Chondrocyte (in vitro differentiated cells): ENCODE results near the gene GBF1. TPM values are rescaled to one million over a fixed set of nuclear protein-coding genes. Genes with fewer than 3 reads are reported as not detected.

Source experiments
- DNase-seq: peaks from one replicate; pipeline ENCODE4 v3.0.0; 2021; ENCODE audit warnings: mixed read lengths, low spot score
- H3K27ac Mint-ChIP-seq: one replicate; pipeline ENCODE4 v1.8.0; 2021; ENCODE audit warnings: mild to moderate bottlenecking, moderate library complexity, mixed read lengths; ENCODE audit not compliant: unreplicated experiment
- H3K27me3 Mint-ChIP-seq: 2 replicates; pipeline ENCODE4 v1.8.0; 2021; ENCODE audit warnings: low read depth, mixed read lengths
- H3K36me3 Mint-ChIP-seq: 2 replicates; pipeline ENCODE4 v1.8.0; 2021; ENCODE audit warnings: low read depth, mixed read lengths
- H3K4me1 Mint-ChIP-seq: 2 replicates; pipeline ENCODE4 v1.8.0; 2021; ENCODE audit warnings: low read depth, mild to moderate bottlenecking, mixed read lengths
- H3K4me3 Mint-ChIP-seq: one replicate; pipeline ENCODE4 v1.8.0; 2021; ENCODE audit warnings: mild to moderate bottlenecking, moderate library complexity, mixed read lengths; ENCODE audit not compliant: unreplicated experiment
- H3K9me3 Mint-ChIP-seq: 2 replicates; pipeline ENCODE4 v1.8.0; 2021; ENCODE audit warnings: low read depth, mixed read lengths
- total RNA-seq: library from RNA; stranded (reverse); gene quantifications from 3 replicates; pipeline ENCODE4 v1.2.1, GENCODE V29; 2021
- TF ChIP-seq, protein P1 (sequence below): fragments of 200-600 bp; sonication (generic); IDR thresholded peaks from 2 replicates; pipeline ENCODE4 v1.5.0; 2021; ENCODE audit warnings: antibody characterized with exemption, mild to moderate bottlenecking, moderate library complexity

The GBF1 gene
- total RNA-seq, 1 donor from 2014 or later = 59.7 TPM

DNA sequence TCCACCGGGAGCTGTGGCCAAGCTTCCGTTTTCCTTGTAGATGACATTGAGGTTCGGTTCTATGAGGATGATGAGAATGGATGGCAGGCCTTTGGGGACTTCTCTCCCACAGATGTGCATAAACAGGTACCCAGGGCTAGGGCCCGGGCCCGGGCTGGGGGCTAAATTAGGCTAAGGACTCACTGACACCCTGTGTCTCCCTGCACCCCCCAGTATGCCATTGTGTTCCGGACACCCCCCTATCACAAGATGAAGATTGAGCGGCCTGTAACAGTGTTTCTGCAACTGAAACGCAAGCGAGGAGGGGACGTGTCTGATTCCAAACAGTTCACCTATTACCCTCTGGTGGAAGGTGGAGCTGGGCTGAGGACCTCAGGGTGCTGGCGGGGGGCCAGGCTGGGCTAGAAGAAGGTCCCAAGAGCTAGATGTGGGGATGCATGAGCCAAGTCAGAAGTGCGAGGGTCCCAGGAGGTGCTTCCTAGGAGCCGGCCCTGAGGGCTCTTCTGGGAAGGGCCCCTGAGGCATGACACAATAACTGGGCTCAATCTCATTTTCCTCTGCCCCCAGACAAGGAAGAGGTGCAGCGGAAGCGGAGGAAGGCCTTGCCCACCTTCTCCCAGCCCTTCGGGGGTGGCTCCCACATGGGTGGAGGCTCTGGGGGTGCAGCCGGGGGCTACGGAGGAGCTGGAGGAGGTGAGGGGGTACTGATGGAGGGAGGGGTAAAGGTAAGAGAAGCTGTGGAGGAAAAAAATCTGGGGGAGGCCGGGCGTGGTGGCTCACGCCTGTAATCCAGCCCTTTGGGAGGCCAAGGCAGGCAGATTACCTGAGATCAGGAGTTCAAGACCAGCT is 153.1 kb downstream of the GBF1 start:
- TF ChIP-seq, protein P1, sequence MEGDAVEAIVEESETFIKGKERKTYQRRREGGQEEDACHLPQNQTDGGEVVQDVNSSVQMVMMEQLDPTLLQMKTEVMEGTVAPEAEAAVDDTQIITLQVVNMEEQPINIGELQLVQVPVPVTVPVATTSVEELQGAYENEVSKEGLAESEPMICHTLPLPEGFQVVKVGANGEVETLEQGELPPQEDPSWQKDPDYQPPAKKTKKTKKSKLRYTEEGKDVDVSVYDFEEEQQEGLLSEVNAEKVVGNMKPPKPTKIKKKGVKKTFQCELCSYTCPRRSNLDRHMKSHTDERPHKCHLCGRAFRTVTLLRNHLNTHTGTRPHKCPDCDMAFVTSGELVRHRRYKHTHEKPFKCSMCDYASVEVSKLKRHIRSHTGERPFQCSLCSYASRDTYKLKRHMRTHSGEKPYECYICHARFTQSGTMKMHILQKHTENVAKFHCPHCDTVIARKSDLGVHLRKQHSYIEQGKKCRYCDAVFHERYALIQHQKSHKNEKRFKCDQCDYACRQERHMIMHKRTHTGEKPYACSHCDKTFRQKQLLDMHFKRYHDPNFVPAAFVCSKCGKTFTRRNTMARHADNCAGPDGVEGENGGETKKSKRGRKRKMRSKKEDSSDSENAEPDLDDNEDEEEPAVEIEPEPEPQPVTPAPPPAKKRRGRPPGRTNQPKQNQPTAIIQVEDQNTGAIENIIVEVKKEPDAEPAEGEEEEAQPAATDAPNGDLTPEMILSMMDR = no peak
- peak overlapping the region; percentile 65 for H3K27ac Mint-ChIP-seq

DNA sequence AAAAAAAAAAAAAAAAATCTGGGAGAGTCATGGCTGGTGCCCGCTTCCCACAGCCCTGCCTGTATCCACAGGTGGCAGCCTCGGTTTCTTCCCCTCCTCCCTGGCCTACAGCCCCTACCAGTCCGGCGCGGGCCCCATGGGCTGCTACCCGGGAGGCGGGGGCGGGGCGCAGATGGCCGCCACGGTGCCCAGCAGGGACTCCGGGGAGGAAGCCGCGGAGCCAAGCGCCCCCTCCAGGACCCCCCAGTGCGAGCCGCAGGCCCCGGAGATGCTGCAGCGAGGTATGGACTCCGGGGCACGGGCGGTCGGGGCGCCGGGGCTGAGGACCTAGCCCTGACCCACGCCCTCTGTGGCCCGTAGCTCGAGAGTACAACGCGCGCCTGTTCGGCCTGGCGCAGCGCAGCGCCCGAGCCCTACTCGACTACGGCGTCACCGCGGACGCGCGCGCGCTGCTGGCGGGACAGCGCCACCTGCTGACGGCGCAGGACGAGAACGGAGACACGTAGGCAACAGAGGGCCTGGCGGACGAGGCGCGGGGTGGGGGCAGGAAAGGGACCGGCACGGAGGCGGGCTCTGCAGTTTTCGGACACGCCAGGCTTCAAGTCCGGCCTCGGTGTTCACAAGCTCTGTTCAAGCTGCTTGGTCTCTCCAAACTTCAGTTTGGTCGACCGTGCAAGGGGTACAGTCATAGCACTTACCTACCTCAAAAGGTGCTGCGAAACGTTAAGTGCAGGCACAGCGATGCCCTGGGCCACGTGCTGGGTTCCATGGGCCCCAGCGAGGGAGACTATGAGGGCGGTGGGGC is 154.1 kb downstream of the GBF1 start:
- Mint-ChIP-seq H3K4me3 (peak overlapping the region; percentile 62), H3K27me3 (no peaks in the 10 kb centered on the region), H3K27ac (peak overlapping the region; percentile 68)

More for the DNA sequence above, 153.1 kb downstream of the GBF1 start:
- DNase-seq = no peak
- H3K36me3 Mint-ChIP-seq = peaks cover 8% of the 10 kb centered on the region
- no peaks in the 10 kb centered on the region for H3K9me3 Mint-ChIP-seq
- H3K4me3 Mint-ChIP-seq = peak overlapping the region; percentile 62
- H3K4me1 Mint-ChIP-seq = peaks cover 53% of the 10 kb centered on the region
- H3K27me3 Mint-ChIP-seq = no peaks in the 10 kb centered on the region

DNA sequence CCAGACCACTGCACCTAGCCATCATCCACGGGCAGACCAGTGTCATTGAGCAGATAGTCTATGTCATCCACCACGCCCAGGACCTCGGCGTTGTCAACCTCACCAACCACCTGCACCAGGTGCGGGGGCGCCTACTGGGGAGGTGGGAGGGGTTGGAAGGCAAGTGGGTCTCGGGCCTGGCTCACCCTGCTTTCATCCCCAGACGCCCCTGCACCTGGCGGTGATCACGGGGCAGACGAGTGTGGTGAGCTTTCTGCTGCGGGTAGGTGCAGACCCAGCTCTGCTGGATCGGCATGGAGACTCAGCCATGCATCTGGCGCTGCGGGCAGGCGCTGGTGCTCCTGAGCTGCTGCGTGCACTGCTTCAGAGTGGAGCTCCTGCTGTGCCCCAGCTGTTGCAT is 154.7 kb downstream of the GBF1 start:
- Mint-ChIP-seq H3K4me3 (peak overlapping the region; percentile 62), H3K27ac (peak overlapping the region; percentile 68), H3K9me3 (no peaks in the 10 kb centered on the region), H3K27me3 (no peaks in the 10 kb centered on the region), H3K4me1 (peaks cover 43% of the 10 kb centered on the region), H3K36me3 (peaks cover 8% of the 10 kb centered on the region)
- TF ChIP-seq, protein P1 = no peak
- no peak for DNase-seq

More for the DNA sequence above, 154.1 kb downstream of the GBF1 start:
- DNase-seq = no peak
- Mint-ChIP-seq H3K9me3 (no peaks in the 10 kb centered on the region), H3K4me1 (peaks cover 48% of the 10 kb centered on the region), H3K36me3 (peaks cover 8% of the 10 kb centered on the region)
- TF ChIP-seq, protein P1 = peak; percentile 98

DNA sequence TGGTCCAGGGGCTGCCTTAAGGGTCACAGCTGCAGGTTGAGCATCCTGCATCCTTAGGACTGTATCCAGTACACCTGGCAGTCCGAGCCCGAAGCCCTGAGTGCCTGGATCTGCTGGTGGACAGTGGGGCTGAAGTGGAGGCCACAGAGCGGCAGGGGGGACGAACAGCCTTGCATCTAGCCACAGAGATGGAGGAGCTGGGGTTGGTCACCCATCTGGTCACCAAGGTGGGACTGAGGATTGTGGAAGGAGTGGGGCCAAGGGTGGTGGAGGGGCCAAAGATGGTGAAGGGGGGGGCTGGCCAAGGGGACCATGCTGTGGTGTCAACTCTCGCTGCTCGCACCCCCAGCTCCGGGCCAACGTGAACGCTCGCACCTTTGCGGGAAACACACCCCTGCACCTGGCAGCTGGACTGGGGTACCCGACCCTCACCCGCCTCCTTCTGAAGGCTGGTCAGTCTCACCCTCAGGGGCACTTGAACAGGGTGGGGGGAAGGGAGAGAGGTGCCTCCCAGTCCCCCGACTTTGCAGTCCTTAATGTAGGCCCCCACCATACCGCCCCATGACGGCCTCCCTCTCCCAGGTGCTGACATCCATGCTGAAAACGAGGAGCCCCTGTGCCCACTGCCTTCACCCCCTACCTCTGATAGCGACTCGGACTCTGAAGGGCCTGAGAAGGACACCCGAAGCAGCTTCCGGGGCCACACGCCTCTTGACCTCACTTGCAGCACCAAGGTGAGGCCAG is 155.4 kb downstream of the GBF1 start:
- DNase-seq = no peak
- Mint-ChIP-seq H3K9me3 (no peaks in the 10 kb centered on the region), H3K4me3 (no peak overlapping the region), H3K4me1 (peaks cover 43% of the 10 kb centered on the region), H3K36me3 (peaks cover 8% of the 10 kb centered on the region), H3K27me3 (no peaks in the 10 kb centered on the region), H3K27ac (no peak overlapping the region)
- TF ChIP-seq, protein P1 = no peak

DNA sequence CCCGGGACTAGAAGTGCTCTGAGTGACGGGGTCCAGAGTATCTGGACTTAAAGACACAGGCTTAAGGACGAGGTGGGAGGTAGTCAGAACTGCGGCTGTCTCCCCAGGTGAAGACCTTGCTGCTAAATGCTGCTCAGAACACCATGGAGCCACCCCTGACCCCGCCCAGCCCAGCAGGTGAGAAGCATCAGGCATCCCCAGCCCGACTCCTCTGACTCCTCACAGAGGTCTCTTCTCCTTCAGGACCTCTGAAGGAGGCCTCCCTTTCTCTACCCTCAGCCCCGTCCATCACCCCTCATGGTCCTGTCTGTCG is 156.0 kb downstream of the GBF1 start:
- TF ChIP-seq, protein P1 = no peak

More for the DNA sequence above, 156.0 kb downstream of the GBF1 start:
- no peaks in the 10 kb centered on the region for H3K27me3 Mint-ChIP-seq
- H3K4me1 Mint-ChIP-seq = peaks cover 37% of the 10 kb centered on the region
- H3K27ac Mint-ChIP-seq = peak overlapping the region; percentile 22
- H3K4me3 Mint-ChIP-seq = no peak overlapping the region
- no peak for DNase-seq
- peaks cover 8% of the 10 kb centered on the region for H3K36me3 Mint-ChIP-seq
- no peaks in the 10 kb centered on the region for H3K9me3 Mint-ChIP-seq
